Peyer's patch (tissue), 4 donors: ENCODE measurements around the gene SERPINF2. TPM values are rescaled to one million over a fixed set of nuclear protein-coding genes. Genes with fewer than 3 reads are reported as not detected.

ENCODE experiments used
- DNase-seq, 3 donors: peaks; one replicate each; pipeline ENCODE4 v3.0.0-alpha.2; 2017 to 2019
- H3K27ac ChIP-seq, 4 donors: fragments of 200-600 bp; sonication (generic); one replicate each; pipeline ENCODE4 v1.5.1; 2016 to 2019
- H3K27me3 ChIP-seq, 2 donors: fragments of 200-600 bp; sonication (generic); one replicate each; pipeline ENCODE4 v1.5.1; 2019
- H3K36me3 ChIP-seq, 3 donors: fragments of 200-600 bp; sonication (generic); one replicate each; pipeline ENCODE4 v1.5.1; 2016 to 2019
- H3K4me1 ChIP-seq, 4 donors: fragments of 200-600 bp; sonication (generic); one replicate each; pipeline ENCODE4 v1.5.1; 2016 to 2019
- H3K4me3 ChIP-seq, 4 donors: fragments of 200-600 bp; sonication (generic); 1 replicate in 3 of 4; 2 replicates in 1 of 4; pipeline ENCODE4 v1.5.1; 2016 to 2019; ENCODE audit warnings: mild to moderate bottlenecking in 1 of 4
- H3K9me3 ChIP-seq, 4 donors: fragments of 200-600 bp; sonication (generic); one replicate each; pipeline ENCODE4 v1.5.1; 2016 to 2019; ENCODE audit warnings: mild to moderate bottlenecking in 1 of 4
- CTCF ChIP-seq, 6 experiments: fragments of 450-650 bp in 4 of 6; fragments of 200-600 bp in 2 of 6; sonication (generic) in 1 of 6; IDR thresholded peaks; one replicate each; pipeline ENCODE4 v1.5.1; 2017 to 2019; ENCODE audit warnings: antibody characterized with exemption in 6 of 6, mild to moderate bottlenecking in 3 of 6, moderate library complexity in 1 of 6
- POLR2A ChIP-seq, 2 donors: fragments of 450-650 bp; IDR thresholded peaks; one replicate each; pipeline ENCODE4 v1.5.1; 2017; ENCODE audit warnings: antibody characterized with exemption in 2 of 2, mild to moderate bottlenecking in 2 of 2, moderate library complexity in 2 of 2
- total RNA-seq, 4 donors: library from RNA; depleted of rRNA; stranded (reverse); fragments of >200 nt; gene quantifications; one replicate each; pipeline ENCODE4 v1.1.0, GENCODE V29; 2016

The SERPINF2 gene
- total RNA-seq, 4 donors from 2014 or later = 4.0 to 9.6 (median 5.6) TPM

- Histone ChIP-seq H3K4me1 (peaks cover 0 to 42% (median 16%) of the 10 kb centered on the region in 4 donors), H3K4me3 (peak overlapping the region; percentile 70 to 93 (median 83)), H3K27me3 (no peaks in the 10 kb centered on the region), H3K9me3 (no peaks in the 10 kb centered on the region), H3K36me3 (peaks cover 0 to 24% (median 0%) of the 10 kb centered on the region in 3 donors), H3K27ac (peak overlapping the region; percentile 95 to 99 (median 97))
- TF ChIP-seq CTCF (IDR thresholded peaks at IDR 0.05) (peak in 4 of 6 experiments; percentile 14 to 68 (median 65)), POLR2A (IDR thresholded peaks at IDR 0.05) (peak; percentile 31 to 60)
- DNase-seq = peak in 1 of 3 donors; percentile 77
Observed at GRCh38 chr17:1713878-1714426, 28.7 kb upstream of the SERPINF2 start.

- no peaks in the 10 kb centered on the region for H3K27me3 ChIP-seq
- H3K36me3 ChIP-seq = peaks cover 0 to 24% (median 0%) of the 10 kb centered on the region in 3 donors
- peak; percentile 71 to 99 (median 97) for DNase-seq
- TF ChIP-seq CTCF (IDR thresholded peaks at IDR 0.05) (no peak), POLR2A (IDR thresholded peaks at IDR 0.05) (peak; percentile 33 to 57)
- H3K4me3 ChIP-seq = peak overlapping the region; percentile 70 to 93 (median 83)
- peaks cover 0 to 41% (median 15%) of the 10 kb centered on the region in 4 donors for H3K4me1 ChIP-seq
- peak overlapping the region; percentile 95 to 99 (median 97) for H3K27ac ChIP-seq
- no peaks in the 10 kb centered on the region for H3K9me3 ChIP-seq
Observed at GRCh38 chr17:1714427-1714979, 28.2 kb upstream of the SERPINF2 start.

- Histone ChIP-seq H3K27me3 (no peaks in the 10 kb centered on the region), H3K4me3 (peak overlapping the region; percentile 70 to 93 (median 83)), H3K27ac (peak overlapping the region; percentile 95 to 99 (median 97)), H3K9me3 (no peaks in the 10 kb centered on the region), H3K4me1 (peaks cover 0 to 41% (median 11%) of the 10 kb centered on the region in 4 donors), H3K36me3 (peaks cover 0 to 24% (median 0%) of the 10 kb centered on the region in 3 donors)
- no peak for TF ChIP-seq CTCF (IDR thresholded peaks at IDR 0.05)
- peak; percentile 54 to 89 for TF ChIP-seq POLR2A (IDR thresholded peaks at IDR 0.05)
- peak in 2 of 3 donors; percentile 92 to 93 for DNase-seq
Observed at GRCh38 chr17:1714980-1715802, 27.5 kb upstream of the SERPINF2 start.

GRCh38 chr17:1715803-1716075 lies 26.9 kb upstream of the SERPINF2 start:
- Histone ChIP-seq H3K27me3 (no peaks in the 10 kb centered on the region), H3K36me3 (peaks cover 0 to 24% (median 0%) of the 10 kb centered on the region in 3 donors), H3K9me3 (no peaks in the 10 kb centered on the region), H3K4me1 (peaks cover 0 to 44% (median 13%) of the 10 kb centered on the region in 4 donors), H3K27ac (peak overlapping the region; percentile 95 to 99 (median 97)), H3K4me3 (peak overlapping the region; percentile 70 to 93 (median 83))
- TF ChIP-seq CTCF (IDR thresholded peaks at IDR 0.05) (no peak), POLR2A (IDR thresholded peaks at IDR 0.05) (no peak)
- DNase-seq = no peak

GRCh38 chr17:1716076-1716911 lies 26.4 kb upstream of the SERPINF2 start:
- H3K4me1 ChIP-seq = peaks cover 0 to 43% (median 14%) of the 10 kb centered on the region in 4 donors
- peak overlapping the region; percentile 70 to 93 (median 84) for H3K4me3 ChIP-seq
- H3K9me3 ChIP-seq = no peaks in the 10 kb centered on the region
- TF ChIP-seq POLR2A (IDR thresholded peaks at IDR 0.05) (peak; percentile 100), CTCF (IDR thresholded peaks at IDR 0.05) (peak in 2 of 6 experiments; percentile 8 to 25)
- DNase-seq = peak; percentile 99 to 100 (median 100)
- peak overlapping the region; percentile 95 to 100 (median 99) for H3K27ac ChIP-seq
- H3K27me3 ChIP-seq = no peaks in the 10 kb centered on the region
- peaks cover 0 to 24% (median 0%) of the 10 kb centered on the region in 3 donors for H3K36me3 ChIP-seq
